ENCODE measurements around the gene PLXND1.
"Not testable (repeated sequence)": the region's sequence is repeated elsewhere in the genome, so short reads cannot be mapped to it uniquely, and the experiment has no call there.

PLXND1 gene

GRCh38 chr3:129529436-129530210 is 76.9 kb downstream of the PLXND1 start:
- no peak for DNase-seq (ENCODE audit: low read depth in 2 of 2)

GRCh38 chr3:129528589-129529100 is 77.8 kb downstream of the PLXND1 start, which contains the start of gene RHO:
Gene RHO, plus strand, starts transcription at chr3:129528639. Its CDS starts 95 bp downstream, at chr3:129528734.
- no peak for DNase-seq (ENCODE audit: low read depth in 2 of 2)

- DNase-seq (ENCODE audit: low read depth in 2 of 2) = no peak
Observed at GRCh38 chr3:129527262-129527661, 79.2 kb downstream of the PLXND1 start.

- DNase-seq (ENCODE audit: low read depth in 2 of 2) = no peak
Observed at GRCh38 chr3:129526121-129526900, 80.2 kb downstream of the PLXND1 start.

- DNase-seq (ENCODE audit: low read depth in 2 of 2) = peak in 1 of 2 donors; percentile 3
Observed at GRCh38 chr3:129525341-129525968, 81.0 kb downstream of the PLXND1 start.

- no peak for DNase-seq (ENCODE audit: low read depth in 2 of 2)
Observed at GRCh38 chr3:129524081-129524480, 82.4 kb downstream of the PLXND1 start.

- DNase-seq (ENCODE audit: low read depth in 2 of 2) = no peak
Observed at GRCh38 chr3:129522953-129523352, 83.5 kb downstream of the PLXND1 start.

- no peak for DNase-seq (ENCODE audit: low read depth in 2 of 2)
Observed at GRCh38 chr3:129521611-129522010, 84.9 kb downstream of the PLXND1 start.

- DNase-seq (ENCODE audit: low read depth in 2 of 2) = no peak
Observed at GRCh38 chr3:129520960-129521359, 85.5 kb downstream of the PLXND1 start.

- DNase-seq (ENCODE audit: low read depth in 2 of 2) = no peak
Observed at GRCh38 chr3:129519896-129520715, 86.4 kb downstream of the PLXND1 start.

GRCh38 chr3:129519449-129519848 is 87.0 kb downstream of the PLXND1 start:
- no peak for DNase-seq (ENCODE audit: low read depth in 2 of 2)

- no peak for DNase-seq (ENCODE audit: low read depth in 2 of 2)
Observed at GRCh38 chr3:129518581-129518980, 87.9 kb downstream of the PLXND1 start.

GRCh38 chr3:129518038-129518561 is 88.4 kb downstream of the PLXND1 start:
- DNase-seq (ENCODE audit: low read depth in 2 of 2) = no peak

GRCh38 chr3:129517516-129517915 is 89.0 kb downstream of the PLXND1 start:
- no peak for DNase-seq (ENCODE audit: low read depth in 2 of 2)

- not testable (repeated sequence) for DNase-seq (ENCODE audit: low read depth in 2 of 2)
Observed at GRCh38 chr3:129515821-129516432, 90.5 kb downstream of the PLXND1 start.

GRCh38 chr3:129515108-129515820 is 91.2 kb downstream of the PLXND1 start:
- DNase-seq (ENCODE audit: low read depth in 2 of 2) = not testable (repeated sequence)

- no peak for DNase-seq (ENCODE audit: low read depth in 2 of 2)
Observed at GRCh38 chr3:129514563-129514962, 91.9 kb downstream of the PLXND1 start.

GRCh38 chr3:129514110-129514509 is 92.4 kb downstream of the PLXND1 start:
- no peak for DNase-seq (ENCODE audit: low read depth in 2 of 2)

GRCh38 chr3:129513705-129514104 is 92.8 kb downstream of the PLXND1 start:
- no peak for DNase-seq (ENCODE audit: low read depth in 2 of 2)

- no peak for DNase-seq (ENCODE audit: low read depth in 2 of 2)
Observed at GRCh38 chr3:129512595-129512994, 93.9 kb downstream of the PLXND1 start.
